HG03025 (cell line): Measurements from ENCODE around the gene CABP4.

Experiments used
- ATAC-seq: cut with Tn5 transposase; IDR thresholded peaks from one replicate; pipeline ENCODE4 v1.9.1; 2021; ENCODE audit warnings: mild to moderate bottlenecking, moderate library complexity; ENCODE audit not compliant: unreplicated experiment, low FRiP score

The CABP4 gene

GRCh38 chr11:67455054-67455453 lies at the start of gene CABP4:
CABP4 (plus strand) TSS chr11:67455354; CDS start chr11:67455424, 70 bp downstream.
- ATAC-seq: no peak

- ATAC-seq: no peak
Measured at GRCh38 chr11:67405688-67406339, 49.3 kb upstream of the CABP4 start.

- no peak for ATAC-seq
Measured at GRCh38 chr11:67406420-67406968, 48.7 kb upstream of the CABP4 start.

- ATAC-seq: no peak
Measured at GRCh38 chr11:67406969-67407687, 48.0 kb upstream of the CABP4 start.

GRCh38 chr11:67407688-67408163 lies 47.4 kb upstream of the CABP4 start:
- ATAC-seq: no peak

- no peak for ATAC-seq
Measured at GRCh38 chr11:67408437-67409200, 46.5 kb upstream of the CABP4 start.

- no peak for ATAC-seq
Measured at GRCh38 chr11:67409261-67409666, 45.9 kb upstream of the CABP4 start.

GRCh38 chr11:67409781-67410368 lies 45.3 kb upstream of the CABP4 start:
- no peak for ATAC-seq

- ATAC-seq: no peak
Measured at GRCh38 chr11:67410369-67410831, 44.8 kb upstream of the CABP4 start.

GRCh38 chr11:67410984-67411784 lies 44.0 kb upstream of the CABP4 start:
- no peak for ATAC-seq

- no peak for ATAC-seq
Measured at GRCh38 chr11:67411785-67412152, 43.4 kb upstream of the CABP4 start.

GRCh38 chr11:67412495-67413179 lies 42.5 kb upstream of the CABP4 start:
- ATAC-seq: no peak

- ATAC-seq: no peak
Measured at GRCh38 chr11:67413266-67413849, 41.8 kb upstream of the CABP4 start.

- ATAC-seq: no peak
Measured at GRCh38 chr11:67415501-67416304, 39.5 kb upstream of the CABP4 start, which contains the start of gene CARNS1. CARNS1 (plus strand) TSS chr11:67415678; CDS start chr11:67416200, 522 bp downstream.

- no peak for ATAC-seq
Measured at GRCh38 chr11:67416416-67417335, 38.5 kb upstream of the CABP4 start.

GRCh38 chr11:67417425-67417824 lies 37.7 kb upstream of the CABP4 start:
- ATAC-seq: no peak
